Measurements from ENCODE around the gene LPP. TPM values are rescaled to one million over a fixed set of nuclear protein-coding genes. Genes with fewer than 3 reads are reported as not detected.

Gene LPP
- total RNA-seq, 1 experiment from 2014 or later: 54.0 TPM

DNA sequence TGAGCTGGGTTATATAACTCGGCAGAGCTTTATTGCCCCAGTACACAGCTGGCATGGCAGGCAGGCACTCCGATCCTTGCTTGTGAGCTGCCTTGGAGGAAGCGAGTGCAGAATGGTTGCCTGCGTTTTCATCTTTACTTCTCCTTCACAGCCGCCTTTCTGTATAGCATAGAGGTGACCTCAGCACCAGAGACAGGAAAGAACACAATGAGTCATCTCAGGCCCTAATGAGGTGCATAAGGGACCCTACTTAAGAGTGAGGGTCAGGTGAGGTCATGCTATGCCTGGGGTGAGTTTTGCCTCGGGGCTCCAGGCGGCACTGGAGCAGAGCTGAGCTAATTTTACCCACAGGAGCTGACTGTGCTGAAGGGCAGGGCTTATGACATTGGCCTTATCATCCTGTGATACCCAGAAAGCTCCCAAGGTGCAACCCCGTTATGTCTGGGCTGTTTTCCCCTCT lies 43.5 kb downstream of the LPP start:
- intact Hi-C loops (cut with micrococcal nuclease): no loop called here
- no peaks in the 10 kb centered on the region for H3K9me2 ChIP-seq (ENCODE audit: insufficient read depth)
- no peak overlapping the region for H2AFZ ChIP-seq (ENCODE audit: low read depth, low read length, poor library complexity, severe bottlenecking)
- ATAC-seq (no peak), DNase-seq (ENCODE audit: low read depth, low spot score) (no peak)
- H3K27ac ChIP-seq (ENCODE audit: low read depth, low read length): no peak overlapping the region
- H3K27me3 ChIP-seq (ENCODE audit: insufficient read depth, low read length): no peaks in the 10 kb centered on the region
- no peaks in the 10 kb centered on the region for H3K9me3 ChIP-seq (ENCODE audit: control insufficient read depth in 1 of 2, insufficient read depth in 1 of 2, low read depth in 1 of 2, low read length in 2 of 2)
- RAD21 ChIA-PET (ENCODE audit: low non-redundant PET in 1 of 2, low total read pairs in 2 of 2, uncharacterized antibody in 2 of 2, unreplicated experiment in 2 of 2): interaction anchor here in 1 of 2 experiments (0.7 kb wide), 1 partner anchor 44 kb away, joined by 3 read pairs; no protein-coding TSS in a partner anchor
- CTCF ChIA-PET: no interaction called here
- POLR2A ChIA-PET: no interaction called here
- no peaks in the 10 kb centered on the region for H4K20me1 ChIP-seq (ENCODE audit: insufficient read depth)
- TF ChIP-seq ELF1 (IDR thresholded peaks at IDR 0.05; ENCODE audit: borderline replicate concordance, low read depth) (no peak), POLR2A (IDR thresholded peaks at IDR 0.05; ENCODE audit: borderline replicate concordance, extremely low read depth, insufficient read depth, insufficient read length) (no peak), EGR1 (IDR thresholded peaks at IDR 0.05; ENCODE audit: low read depth) (no peak), FOSL1 (IDR thresholded peaks at IDR 0.05; ENCODE audit: low read depth) (no peak), SRF (IDR thresholded peaks at IDR 0.05; ENCODE audit: low read depth) (no peak), EZH2 (IDR thresholded peaks at IDR 0.05) (no peak), POLR2AphosphoS5 (IDR thresholded peaks at IDR 0.05; ENCODE audit: low read depth, low read length) (no peak), EZH2phosphoT487 (IDR thresholded peaks at IDR 0.05; ENCODE audit: borderline replicate concordance) (no peak), SP1 (IDR thresholded peaks at IDR 0.05; ENCODE audit: low read depth) (no peak), ZFX (IDR thresholded peaks at IDR 0.05) (no peak)
- TF ChIP-seq, protein P1, sequence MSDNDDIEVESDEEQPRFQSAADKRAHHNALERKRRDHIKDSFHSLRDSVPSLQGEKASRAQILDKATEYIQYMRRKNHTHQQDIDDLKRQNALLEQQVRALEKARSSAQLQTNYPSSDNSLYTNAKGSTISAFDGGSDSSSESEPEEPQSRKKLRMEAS (IDR thresholded peaks at IDR 0.05): no peak
- TF ChIP-seq, protein P2, sequence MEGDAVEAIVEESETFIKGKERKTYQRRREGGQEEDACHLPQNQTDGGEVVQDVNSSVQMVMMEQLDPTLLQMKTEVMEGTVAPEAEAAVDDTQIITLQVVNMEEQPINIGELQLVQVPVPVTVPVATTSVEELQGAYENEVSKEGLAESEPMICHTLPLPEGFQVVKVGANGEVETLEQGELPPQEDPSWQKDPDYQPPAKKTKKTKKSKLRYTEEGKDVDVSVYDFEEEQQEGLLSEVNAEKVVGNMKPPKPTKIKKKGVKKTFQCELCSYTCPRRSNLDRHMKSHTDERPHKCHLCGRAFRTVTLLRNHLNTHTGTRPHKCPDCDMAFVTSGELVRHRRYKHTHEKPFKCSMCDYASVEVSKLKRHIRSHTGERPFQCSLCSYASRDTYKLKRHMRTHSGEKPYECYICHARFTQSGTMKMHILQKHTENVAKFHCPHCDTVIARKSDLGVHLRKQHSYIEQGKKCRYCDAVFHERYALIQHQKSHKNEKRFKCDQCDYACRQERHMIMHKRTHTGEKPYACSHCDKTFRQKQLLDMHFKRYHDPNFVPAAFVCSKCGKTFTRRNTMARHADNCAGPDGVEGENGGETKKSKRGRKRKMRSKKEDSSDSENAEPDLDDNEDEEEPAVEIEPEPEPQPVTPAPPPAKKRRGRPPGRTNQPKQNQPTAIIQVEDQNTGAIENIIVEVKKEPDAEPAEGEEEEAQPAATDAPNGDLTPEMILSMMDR (IDR thresholded peaks at IDR 0.05 in 2 of 3, conservative IDR thresholded peaks at IDR 0.05 in 1 of 3; ENCODE audit: borderline replicate concordance in 1 of 3, insufficient read depth in 1 of 3, low read depth in 2 of 3, low read length in 2 of 3): no peak
- no peak overlapping the region for H3K9ac ChIP-seq (ENCODE audit: low read length)
- H3K79me2 ChIP-seq (ENCODE audit: insufficient read depth, low read length): peaks cover 41% of the 10 kb centered on the region
- H3K4me1 ChIP-seq (ENCODE audit: control insufficient read depth in 1 of 2, insufficient read depth in 2 of 2, low read length in 2 of 2): peaks cover 4 to 21% of the 10 kb centered on the region in 2 experiments; a peak in 3 of 4 replicates
- no peak overlapping the region for H3K4me2 ChIP-seq (ENCODE audit: low read length)
- no peaks in the 10 kb centered on the region for H3K36me3 ChIP-seq (ENCODE audit: control insufficient read depth in 1 of 2, insufficient read depth in 2 of 2, low read length in 2 of 2)
- no peak overlapping the region for H3K4me3 ChIP-seq (replicated peaks in 1 of 2; ENCODE audit: low read depth in 1 of 2, low read length in 2 of 2)
- no TSS peak for BruUV-seq (replicated peaks)
